ENCODE results near the gene ADGRL2.

Gene ADGRL2

GRCh38 chr1:81990241-81990640 lies 189.5 kb downstream of the ADGRL2 start:
- Histone ChIP-seq H3K4me1 (ENCODE audit: low read length) (no peaks in the 10 kb centered on the region), H3K4me2 (ENCODE audit: low read depth, low read length) (no peak overlapping the region), H3K9ac (ENCODE audit: low read length) (no peak overlapping the region), H3K79me2 (ENCODE audit: low read length) (no peaks in the 10 kb centered on the region), H2AFZ (ENCODE audit: low read length) (no peak overlapping the region), H3K27me3 (replicated peaks; ENCODE audit: insufficient read depth, low read length) (no peaks in the 10 kb centered on the region), H3K4me3 (ENCODE audit: low read length) (no peak overlapping the region), H4K20me1 (ENCODE audit: insufficient read depth, low read length) (no peaks in the 10 kb centered on the region), H3K36me3 (replicated peaks; ENCODE audit: insufficient read depth, low read length) (no peaks in the 10 kb centered on the region; the same call in 1 of the 2 replicates), H3K9me3 (replicated peaks; ENCODE audit: insufficient read depth, low read length) (no peaks in the 10 kb centered on the region), H3F3A (ENCODE audit: insufficient read depth, low read length) (no peaks in the 10 kb centered on the region), H3K9me2 (replicated peaks; ENCODE audit: insufficient read depth, low read length) (no peaks in the 10 kb centered on the region), H3K27ac (ENCODE audit: low read length) (no peak overlapping the region)
- no peak for DNase-seq
- TF ChIP-seq EZH2phosphoT487 (IDR thresholded peaks at IDR 0.05; ENCODE audit: low read length) (no peak), CTCF (IDR thresholded peaks at IDR 0.05; ENCODE audit: low read length) (no peak), EZH2 (optimal IDR thresholded peaks at IDR 0.05; ENCODE audit: low read depth, low read length) (no peak)

DNA sequence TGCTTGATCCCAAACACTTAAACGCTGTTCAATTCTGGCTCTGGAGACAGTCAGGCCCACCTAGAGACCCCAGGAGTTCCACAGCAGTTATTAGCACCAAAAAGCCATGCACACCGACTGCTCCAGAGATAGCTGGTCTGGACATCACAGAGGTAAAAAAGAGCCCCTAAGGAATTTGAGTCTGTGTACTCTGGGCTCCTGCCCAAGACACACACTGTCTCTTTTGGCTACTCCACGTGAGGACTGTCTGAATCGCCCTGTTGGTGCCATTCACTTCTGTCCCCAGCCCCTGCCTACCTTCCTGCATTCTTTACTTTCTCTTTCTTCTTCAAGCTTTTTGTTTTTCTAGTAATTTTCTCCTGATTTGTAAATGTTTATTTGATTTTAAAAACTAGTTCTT lies 197.4 kb downstream of the ADGRL2 start:
- Histone ChIP-seq H3K4me1 (ENCODE audit: low read length) (no peaks in the 10 kb centered on the region), H3K9ac (ENCODE audit: low read length) (no peak overlapping the region), H3F3A (ENCODE audit: insufficient read depth, low read length) (no peaks in the 10 kb centered on the region), H3K4me2 (ENCODE audit: low read depth, low read length) (no peak overlapping the region), H3K27ac (ENCODE audit: low read length) (no peak overlapping the region), H3K9me3 (replicated peaks; ENCODE audit: insufficient read depth, low read length) (no peaks in the 10 kb centered on the region), H3K27me3 (replicated peaks; ENCODE audit: insufficient read depth, low read length) (no peaks in the 10 kb centered on the region), H3K79me2 (ENCODE audit: low read length) (no peaks in the 10 kb centered on the region), H4K20me1 (ENCODE audit: insufficient read depth, low read length) (no peaks in the 10 kb centered on the region), H3K36me3 (replicated peaks; ENCODE audit: insufficient read depth, low read length) (no peaks in the 10 kb centered on the region), H3K9me2 (replicated peaks; ENCODE audit: insufficient read depth, low read length) (no peaks in the 10 kb centered on the region), H3K4me3 (ENCODE audit: low read length) (no peak overlapping the region), H2AFZ (ENCODE audit: low read length) (no peak overlapping the region)
- DNase-seq: no peak
- TF ChIP-seq CTCF (IDR thresholded peaks at IDR 0.05; ENCODE audit: low read length) (no peak), EZH2 (optimal IDR thresholded peaks at IDR 0.05; ENCODE audit: low read depth, low read length) (no peak), EZH2phosphoT487 (IDR thresholded peaks at IDR 0.05; ENCODE audit: low read length) (no peak)

GRCh38 chr1:81999364-81999763 lies 198.6 kb downstream of the ADGRL2 start:
- H3K27me3 ChIP-seq (replicated peaks; ENCODE audit: insufficient read depth, low read length): no peaks in the 10 kb centered on the region
- H3F3A ChIP-seq (ENCODE audit: insufficient read depth, low read length): no peaks in the 10 kb centered on the region
- H2AFZ ChIP-seq (ENCODE audit: low read length): no peak overlapping the region
- H3K79me2 ChIP-seq (ENCODE audit: low read length): no peaks in the 10 kb centered on the region
- H3K4me1 ChIP-seq (ENCODE audit: low read length): no peaks in the 10 kb centered on the region
- H3K36me3 ChIP-seq (replicated peaks; ENCODE audit: insufficient read depth, low read length): no peaks in the 10 kb centered on the region
- H3K27ac ChIP-seq (ENCODE audit: low read length): no peak overlapping the region
- TF ChIP-seq EZH2 (optimal IDR thresholded peaks at IDR 0.05; ENCODE audit: low read depth, low read length) (no peak), CTCF (IDR thresholded peaks at IDR 0.05; ENCODE audit: low read length) (no peak), EZH2phosphoT487 (IDR thresholded peaks at IDR 0.05; ENCODE audit: low read length) (no peak)
- no peaks in the 10 kb centered on the region for H3K9me2 ChIP-seq (replicated peaks; ENCODE audit: insufficient read depth, low read length)
- H3K4me3 ChIP-seq (ENCODE audit: low read length): no peak overlapping the region
- no peak for DNase-seq
- no peak overlapping the region for H3K9ac ChIP-seq (ENCODE audit: low read length)
- no peaks in the 10 kb centered on the region for H3K9me3 ChIP-seq (replicated peaks; ENCODE audit: insufficient read depth, low read length)
- no peaks in the 10 kb centered on the region for H4K20me1 ChIP-seq (ENCODE audit: insufficient read depth, low read length)
- no peak overlapping the region for H3K4me2 ChIP-seq (ENCODE audit: low read depth, low read length)

Data from MM.1S (cell line).